HEK293T (cell line): ENCODE results near the gene SPCS1.

Experiments used
- CTCF ChIA-PET: fragments of 350-600 bp; formaldehyde crosslinking; extraction: SDS; loops from one replicate; lab custom pipeline; 2021; ENCODE audit warnings: antibody characterized with exemption, inconsistent platforms; lab: Yijun Ruan, JAX
- POLR2A ChIA-PET: fragments of 350-600 bp; formaldehyde crosslinking; extraction: SDS; loops from one replicate; lab custom pipeline; 2020; ENCODE audit warnings: antibody characterized with exemption, inconsistent platforms; lab: Yijun Ruan, JAX
- DNase-seq: peaks from one replicate; pipeline ENCODE4 v3.0.0; 2012; ENCODE audit warnings: mixed read lengths; ENCODE audit errors: extremely low spot score
- ARNT ChIP-seq: fragments of 450-650 bp; IDR thresholded peaks from 2 replicates; pipeline ENCODE4 v1.6.1; 2017; ENCODE audit warnings: mild to moderate bottlenecking
- BHLHE40 ChIP-seq: fragments of 450-650 bp; IDR thresholded peaks from 2 replicates; pipeline ENCODE4 v1.6.1; 2016; ENCODE audit warnings: mild to moderate bottlenecking, moderate library complexity, borderline replicate concordance
- CTBP1 ChIP-seq: fragments of 450-650 bp; IDR thresholded peaks from 2 replicates; pipeline ENCODE4 v1.6.1; 2016; ENCODE audit warnings: borderline replicate concordance
- ELF4 ChIP-seq: fragments of 450-650 bp; IDR thresholded peaks from 2 replicates; pipeline ENCODE4 v1.6.1; 2017; ENCODE audit warnings: antibody characterized with exemption
- FOXA1 ChIP-seq: fragments of 450-650 bp; IDR thresholded peaks from 2 replicates; pipeline ENCODE4 v1.6.1; 2016; ENCODE audit warnings: mild to moderate bottlenecking
- FOXK2 ChIP-seq: fragments of 450-650 bp; IDR thresholded peaks from 2 replicates; pipeline ENCODE4 v1.6.1; 2016; ENCODE audit warnings: mild to moderate bottlenecking
- FOXM1 ChIP-seq: fragments of 450-650 bp; IDR thresholded peaks from 2 replicates; pipeline ENCODE4 v1.6.1; 2017; ENCODE audit warnings: mild to moderate bottlenecking, borderline replicate concordance
- HDGF ChIP-seq: fragments of 450-650 bp; IDR thresholded peaks from 2 replicates; pipeline ENCODE4 v1.6.1; 2017; ENCODE audit warnings: antibody characterized with exemption, borderline replicate concordance
- L3MBTL2 ChIP-seq: fragments of 450-650 bp; conservative IDR thresholded peaks from 2 replicates; pipeline ENCODE4 v1.6.1; 2016; ENCODE audit warnings: mild to moderate bottlenecking
- LEF1 ChIP-seq: fragments of 450-650 bp; IDR thresholded peaks from 2 replicates; pipeline ENCODE4 v1.6.1; 2017; ENCODE audit warnings: mild to moderate bottlenecking, borderline replicate concordance
- NFRKB ChIP-seq: fragments of 450-650 bp; IDR thresholded peaks from 2 replicates; pipeline ENCODE4 v1.6.1; 2016; ENCODE audit warnings: mild to moderate bottlenecking, moderate library complexity
- PKNOX1 ChIP-seq: fragments of 450-650 bp; IDR thresholded peaks from 2 replicates; pipeline ENCODE4 v1.6.1; 2016
- SP1 ChIP-seq: fragments of 450-650 bp; IDR thresholded peaks from 2 replicates; pipeline ENCODE4 v1.6.1; 2017
- SUZ12 ChIP-seq: fragments of 450-650 bp; IDR thresholded peaks from 2 replicates; pipeline ENCODE4 v1.6.1; 2016; ENCODE audit warnings: mild to moderate bottlenecking
- TARDBP ChIP-seq: fragments of 450-650 bp; IDR thresholded peaks from 2 replicates; pipeline ENCODE4 v1.6.1; 2016
- ZNF384 ChIP-seq: fragments of 450-650 bp; IDR thresholded peaks from 2 replicates; pipeline ENCODE4 v1.6.1; 2016

The SPCS1 gene

GRCh38 chr3:52739730-52740129 lies 33.8 kb downstream of the SPCS1 start:
- no peak for TF ChIP-seq FOXK2
- TF ChIP-seq ARNT = no peak
- no peak for TF ChIP-seq FOXA1
- TF ChIP-seq TARDBP = no peak
- TF ChIP-seq FOXM1 = no peak
- DNase-seq = no peak
- ChIA-PET POLR2A (no interaction called here), CTCF (no interaction called here)

GRCh38 chr3:52742418-52743041 lies 36.6 kb downstream of the SPCS1 start:
- POLR2A ChIA-PET = no interaction called here
- CTCF ChIA-PET = interaction anchor here (0.8 kb wide), 1 partner anchor 50 kb away, joined by 4 read pairs; no protein-coding TSS in a partner anchor
- peak; percentile 23 for DNase-seq
- TF ChIP-seq FOXK2 (no peak), PKNOX1 (no peak), SP1 (no peak), NFRKB (no peak), BHLHE40 (no peak), ELF4 (no peak), ARNT (no peak), L3MBTL2 (no peak), FOXA1 (no peak), FOXM1 (no peak), TARDBP (no peak), CTBP1 (no peak), HDGF (no peak), LEF1 (no peak), ZNF384 (no peak)

GRCh38 chr3:52743152-52743551 lies 37.2 kb downstream of the SPCS1 start:
- ChIA-PET POLR2A (no interaction called here), CTCF (no interaction called here)
- TF ChIP-seq FOXA1 (no peak), ELF4 (no peak), L3MBTL2 (no peak), ZNF384 (no peak), LEF1 (no peak), FOXM1 (no peak), ARNT (no peak), SUZ12 (no peak), HDGF (no peak), BHLHE40 (no peak), CTBP1 (no peak), SP1 (no peak), TARDBP (no peak), PKNOX1 (no peak), NFRKB (no peak), FOXK2 (no peak)
- no peak for DNase-seq

DNA sequence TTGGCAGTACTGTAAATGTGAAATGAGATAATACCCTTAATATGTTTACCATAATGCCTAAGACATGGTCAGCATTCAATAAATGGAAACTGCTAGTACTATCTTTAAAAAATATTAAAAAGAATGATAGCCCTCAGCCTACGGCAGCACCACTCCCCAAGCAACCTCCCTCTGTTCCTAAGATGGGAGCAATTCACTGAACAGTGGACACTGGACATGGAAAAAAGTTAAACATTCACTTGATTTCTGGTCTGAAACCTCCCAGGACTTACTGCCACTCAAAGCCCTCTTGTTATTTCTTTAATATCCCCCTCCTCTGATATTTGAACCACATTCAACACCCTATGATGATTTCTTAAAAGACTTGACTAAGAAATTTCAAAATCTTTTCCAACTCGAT lies 37.8 kb downstream of the SPCS1 start:
- TF ChIP-seq PKNOX1 = no peak
- TF ChIP-seq ELF4 = no peak
- no peak for TF ChIP-seq ZNF384
- TF ChIP-seq ARNT = no peak
- no peak for TF ChIP-seq NFRKB
- TF ChIP-seq FOXK2 = no peak
- no peak for TF ChIP-seq FOXM1
- TF ChIP-seq CTBP1 = no peak
- no peak for TF ChIP-seq FOXA1
- TF ChIP-seq TARDBP = no peak
- TF ChIP-seq HDGF = no peak
- no peak for TF ChIP-seq SP1
- TF ChIP-seq LEF1 = no peak
- TF ChIP-seq SUZ12 = no peak
- no peak for TF ChIP-seq BHLHE40
- no peak for TF ChIP-seq L3MBTL2
- DNase-seq = no peak
- ChIA-PET CTCF (no interaction called here), POLR2A (no interaction called here)

DNA sequence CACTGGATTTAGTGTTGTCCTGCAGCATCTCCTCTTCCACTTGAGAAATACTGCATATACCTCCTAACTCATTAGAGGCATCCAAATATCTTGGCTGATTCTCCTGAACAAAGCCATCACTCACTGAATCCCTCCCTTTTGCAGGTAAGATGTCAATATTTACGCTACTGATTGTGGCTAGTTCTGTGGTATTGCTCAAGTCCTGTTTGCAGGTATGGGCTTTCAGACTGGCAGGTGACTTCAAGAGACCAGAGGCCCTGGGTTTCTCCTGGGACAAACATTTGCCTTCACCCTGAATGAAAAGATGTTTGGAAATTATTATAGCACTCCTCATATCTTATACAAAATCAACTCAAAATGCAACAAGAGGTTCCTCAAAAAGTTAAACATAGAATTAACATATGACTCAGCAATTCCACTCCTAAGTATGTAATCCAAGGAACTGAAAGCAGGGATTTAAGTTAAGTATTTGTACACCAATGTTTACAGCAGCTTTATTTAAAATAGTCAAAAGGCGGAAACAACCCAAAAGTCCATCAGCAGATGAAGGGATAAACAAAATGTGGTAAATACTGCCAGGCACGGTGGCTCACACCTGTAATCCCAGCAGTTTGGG lies 46.2 kb downstream of the SPCS1 start:
- DNase-seq = no peak
- CTCF ChIA-PET = no interaction called here
- POLR2A ChIA-PET = no interaction called here
- no peak for TF ChIP-seq L3MBTL2
- no peak for TF ChIP-seq SP1
- no peak for TF ChIP-seq TARDBP
- TF ChIP-seq LEF1 = no peak
- no peak for TF ChIP-seq FOXK2
- TF ChIP-seq PKNOX1 = no peak
- TF ChIP-seq ELF4 = no peak
- no peak for TF ChIP-seq CTBP1
- no peak for TF ChIP-seq HDGF
- TF ChIP-seq ARNT = no peak
- TF ChIP-seq FOXM1 = no peak
- no peak for TF ChIP-seq BHLHE40
- TF ChIP-seq SUZ12 = no peak
